ENCODE data around the gene LY6G5C. TPM values are rescaled to one million over a fixed set of nuclear protein-coding genes. Genes with fewer than 3 reads are reported as not detected.
A peak's percentile ranks its signal among the peaks of the same experiment; 100 is the strongest.

LY6G5C gene
- total and polyA plus RNA-seq, 9 of the 15 experiments (the other 6 are each of a cell fraction or from before 2014, with no cell fraction given) = 0.10 to 0.67 (median 0.46) TPM; not detected in 4

DNA sequence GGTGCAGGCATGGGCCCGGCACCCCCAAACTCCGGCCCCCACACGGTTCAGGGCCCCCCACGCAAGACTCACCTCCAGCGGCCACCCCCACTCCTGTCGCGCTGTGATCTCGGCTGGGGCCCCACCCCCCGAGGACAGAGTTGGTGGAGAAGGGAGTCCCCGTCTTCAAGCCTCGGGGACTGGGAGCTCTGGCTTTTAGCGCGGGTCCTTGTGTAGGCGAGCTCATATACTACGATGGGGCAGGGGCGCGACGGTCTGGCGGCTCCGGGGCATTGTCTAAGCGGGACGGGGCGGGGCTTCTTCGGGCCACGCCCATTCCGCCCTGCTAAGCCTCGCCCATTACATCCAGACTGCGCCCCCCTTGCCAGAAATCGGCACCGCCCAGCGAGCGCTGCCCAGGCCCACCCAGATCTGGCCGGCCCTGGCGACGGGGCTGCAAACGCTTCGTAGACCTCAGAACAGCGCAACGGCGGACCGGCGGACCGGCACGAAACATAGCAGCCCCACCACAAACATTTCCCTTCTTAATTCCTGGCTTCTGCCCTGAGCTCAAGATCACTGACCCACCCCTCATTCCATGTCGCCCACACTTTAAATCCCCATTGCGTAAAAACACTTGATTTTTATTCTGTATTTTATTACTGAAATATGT is 49.2 kb upstream of the LY6G5C start (continued):
- TF ChIP-seq, protein P1, sequence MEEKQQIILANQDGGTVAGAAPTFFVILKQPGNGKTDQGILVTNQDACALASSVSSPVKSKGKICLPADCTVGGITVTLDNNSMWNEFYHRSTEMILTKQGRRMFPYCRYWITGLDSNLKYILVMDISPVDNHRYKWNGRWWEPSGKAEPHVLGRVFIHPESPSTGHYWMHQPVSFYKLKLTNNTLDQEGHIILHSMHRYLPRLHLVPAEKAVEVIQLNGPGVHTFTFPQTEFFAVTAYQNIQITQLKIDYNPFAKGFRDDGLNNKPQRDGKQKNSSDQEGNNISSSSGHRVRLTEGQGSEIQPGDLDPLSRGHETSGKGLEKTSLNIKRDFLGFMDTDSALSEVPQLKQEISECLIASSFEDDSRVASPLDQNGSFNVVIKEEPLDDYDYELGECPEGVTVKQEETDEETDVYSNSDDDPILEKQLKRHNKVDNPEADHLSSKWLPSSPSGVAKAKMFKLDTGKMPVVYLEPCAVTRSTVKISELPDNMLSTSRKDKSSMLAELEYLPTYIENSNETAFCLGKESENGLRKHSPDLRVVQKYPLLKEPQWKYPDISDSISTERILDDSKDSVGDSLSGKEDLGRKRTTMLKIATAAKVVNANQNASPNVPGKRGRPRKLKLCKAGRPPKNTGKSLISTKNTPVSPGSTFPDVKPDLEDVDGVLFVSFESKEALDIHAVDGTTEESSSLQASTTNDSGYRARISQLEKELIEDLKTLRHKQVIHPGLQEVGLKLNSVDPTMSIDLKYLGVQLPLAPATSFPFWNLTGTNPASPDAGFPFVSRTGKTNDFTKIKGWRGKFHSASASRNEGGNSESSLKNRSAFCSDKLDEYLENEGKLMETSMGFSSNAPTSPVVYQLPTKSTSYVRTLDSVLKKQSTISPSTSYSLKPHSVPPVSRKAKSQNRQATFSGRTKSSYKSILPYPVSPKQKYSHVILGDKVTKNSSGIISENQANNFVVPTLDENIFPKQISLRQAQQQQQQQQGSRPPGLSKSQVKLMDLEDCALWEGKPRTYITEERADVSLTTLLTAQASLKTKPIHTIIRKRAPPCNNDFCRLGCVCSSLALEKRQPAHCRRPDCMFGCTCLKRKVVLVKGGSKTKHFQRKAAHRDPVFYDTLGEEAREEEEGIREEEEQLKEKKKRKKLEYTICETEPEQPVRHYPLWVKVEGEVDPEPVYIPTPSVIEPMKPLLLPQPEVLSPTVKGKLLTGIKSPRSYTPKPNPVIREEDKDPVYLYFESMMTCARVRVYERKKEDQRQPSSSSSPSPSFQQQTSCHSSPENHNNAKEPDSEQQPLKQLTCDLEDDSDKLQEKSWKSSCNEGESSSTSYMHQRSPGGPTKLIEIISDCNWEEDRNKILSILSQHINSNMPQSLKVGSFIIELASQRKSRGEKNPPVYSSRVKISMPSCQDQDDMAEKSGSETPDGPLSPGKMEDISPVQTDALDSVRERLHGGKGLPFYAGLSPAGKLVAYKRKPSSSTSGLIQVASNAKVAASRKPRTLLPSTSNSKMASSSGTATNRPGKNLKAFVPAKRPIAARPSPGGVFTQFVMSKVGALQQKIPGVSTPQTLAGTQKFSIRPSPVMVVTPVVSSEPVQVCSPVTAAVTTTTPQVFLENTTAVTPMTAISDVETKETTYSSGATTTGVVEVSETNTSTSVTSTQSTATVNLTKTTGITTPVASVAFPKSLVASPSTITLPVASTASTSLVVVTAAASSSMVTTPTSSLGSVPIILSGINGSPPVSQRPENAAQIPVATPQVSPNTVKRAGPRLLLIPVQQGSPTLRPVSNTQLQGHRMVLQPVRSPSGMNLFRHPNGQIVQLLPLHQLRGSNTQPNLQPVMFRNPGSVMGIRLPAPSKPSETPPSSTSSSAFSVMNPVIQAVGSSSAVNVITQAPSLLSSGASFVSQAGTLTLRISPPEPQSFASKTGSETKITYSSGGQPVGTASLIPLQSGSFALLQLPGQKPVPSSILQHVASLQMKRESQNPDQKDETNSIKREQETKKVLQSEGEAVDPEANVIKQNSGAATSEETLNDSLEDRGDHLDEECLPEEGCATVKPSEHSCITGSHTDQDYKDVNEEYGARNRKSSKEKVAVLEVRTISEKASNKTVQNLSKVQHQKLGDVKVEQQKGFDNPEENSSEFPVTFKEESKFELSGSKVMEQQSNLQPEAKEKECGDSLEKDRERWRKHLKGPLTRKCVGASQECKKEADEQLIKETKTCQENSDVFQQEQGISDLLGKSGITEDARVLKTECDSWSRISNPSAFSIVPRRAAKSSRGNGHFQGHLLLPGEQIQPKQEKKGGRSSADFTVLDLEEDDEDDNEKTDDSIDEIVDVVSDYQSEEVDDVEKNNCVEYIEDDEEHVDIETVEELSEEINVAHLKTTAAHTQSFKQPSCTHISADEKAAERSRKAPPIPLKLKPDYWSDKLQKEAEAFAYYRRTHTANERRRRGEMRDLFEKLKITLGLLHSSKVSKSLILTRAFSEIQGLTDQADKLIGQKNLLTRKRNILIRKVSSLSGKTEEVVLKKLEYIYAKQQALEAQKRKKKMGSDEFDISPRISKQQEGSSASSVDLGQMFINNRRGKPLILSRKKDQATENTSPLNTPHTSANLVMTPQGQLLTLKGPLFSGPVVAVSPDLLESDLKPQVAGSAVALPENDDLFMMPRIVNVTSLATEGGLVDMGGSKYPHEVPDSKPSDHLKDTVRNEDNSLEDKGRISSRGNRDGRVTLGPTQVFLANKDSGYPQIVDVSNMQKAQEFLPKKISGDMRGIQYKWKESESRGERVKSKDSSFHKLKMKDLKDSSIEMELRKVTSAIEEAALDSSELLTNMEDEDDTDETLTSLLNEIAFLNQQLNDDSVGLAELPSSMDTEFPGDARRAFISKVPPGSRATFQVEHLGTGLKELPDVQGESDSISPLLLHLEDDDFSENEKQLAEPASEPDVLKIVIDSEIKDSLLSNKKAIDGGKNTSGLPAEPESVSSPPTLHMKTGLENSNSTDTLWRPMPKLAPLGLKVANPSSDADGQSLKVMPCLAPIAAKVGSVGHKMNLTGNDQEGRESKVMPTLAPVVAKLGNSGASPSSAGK (IDR thresholded peaks at IDR 0.05) = no peak
- TF ChIP-seq HNRNPK (IDR thresholded peaks at IDR 0.05; ENCODE audit: low read depth, low read length, poor library complexity, severe bottlenecking) = no peak
- TF ChIP-seq RBM17 (IDR thresholded peaks at IDR 0.05; ENCODE audit: borderline replicate concordance, low read depth, low read length) = no peak
- peak; percentile 16; the same call in 1 of the 2 replicates for TF ChIP-seq CHD2 (IDR thresholded peaks at IDR 0.05; ENCODE audit: low read depth, low read length)
- TF ChIP-seq, protein P2, sequence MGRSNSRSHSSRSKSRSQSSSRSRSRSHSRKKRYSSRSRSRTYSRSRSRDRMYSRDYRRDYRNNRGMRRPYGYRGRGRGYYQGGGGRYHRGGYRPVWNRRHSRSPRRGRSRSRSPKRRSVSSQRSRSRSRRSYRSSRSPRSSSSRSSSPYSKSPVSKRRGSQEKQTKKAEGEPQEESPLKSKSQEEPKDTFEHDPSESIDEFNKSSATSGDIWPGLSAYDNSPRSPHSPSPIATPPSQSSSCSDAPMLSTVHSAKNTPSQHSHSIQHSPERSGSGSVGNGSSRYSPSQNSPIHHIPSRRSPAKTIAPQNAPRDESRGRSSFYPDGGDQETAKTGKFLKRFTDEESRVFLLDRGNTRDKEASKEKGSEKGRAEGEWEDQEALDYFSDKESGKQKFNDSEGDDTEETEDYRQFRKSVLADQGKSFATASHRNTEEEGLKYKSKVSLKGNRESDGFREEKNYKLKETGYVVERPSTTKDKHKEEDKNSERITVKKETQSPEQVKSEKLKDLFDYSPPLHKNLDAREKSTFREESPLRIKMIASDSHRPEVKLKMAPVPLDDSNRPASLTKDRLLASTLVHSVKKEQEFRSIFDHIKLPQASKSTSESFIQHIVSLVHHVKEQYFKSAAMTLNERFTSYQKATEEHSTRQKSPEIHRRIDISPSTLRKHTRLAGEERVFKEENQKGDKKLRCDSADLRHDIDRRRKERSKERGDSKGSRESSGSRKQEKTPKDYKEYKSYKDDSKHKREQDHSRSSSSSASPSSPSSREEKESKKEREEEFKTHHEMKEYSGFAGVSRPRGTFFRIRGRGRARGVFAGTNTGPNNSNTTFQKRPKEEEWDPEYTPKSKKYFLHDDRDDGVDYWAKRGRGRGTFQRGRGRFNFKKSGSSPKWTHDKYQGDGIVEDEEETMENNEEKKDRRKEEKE (IDR thresholded peaks at IDR 0.05; ENCODE audit: borderline replicate concordance in 1 of 2, control insufficient read depth in 1 of 2, low read depth in 2 of 2, low read length in 1 of 2) = peak; percentile 74 to 86
- no peak for TF ChIP-seq GABPA (tag; conservative IDR thresholded peaks at IDR 0.05; ENCODE audit: low read depth)
- no peak for TF ChIP-seq MTA1 (IDR thresholded peaks at IDR 0.05; ENCODE audit: borderline replicate concordance)
- TF ChIP-seq NCOA4 (IDR thresholded peaks at IDR 0.05; ENCODE audit: partially characterized antibody) = peak; percentile 17
